Effector memory CD8-positive, alpha-beta T cell (primary cell): ENCODE measurements around the gene HOTAIR.

Experiments used
- ATAC-seq: fragments of 150-1000 bp; cut with Tn5 transposase; replicated peaks from 2 replicates; pipeline ENCODE4 v1.10.0; 2021; ENCODE audit warnings: mild to moderate bottlenecking, moderate library complexity
- DNase-seq, 3 experiments: peaks; one replicate each; pipeline ENCODE4 v3.0.0; 2021
- H3K27ac Mint-ChIP-seq, 2 donors: one replicate each; pipeline ENCODE4 v1.8.0; 2022; ENCODE audit warnings: mild to moderate bottlenecking in 2 of 2, mixed read lengths in 2 of 2, moderate library complexity in 2 of 2
- H3K27me3 Mint-ChIP-seq, 2 donors: one replicate each; pipeline ENCODE4 v1.8.0; 2022; ENCODE audit warnings: mixed read lengths in 2 of 2
- H3K36me3 Mint-ChIP-seq: one replicate; pipeline ENCODE4 v1.8.0; 2022; ENCODE audit warnings: mild to moderate bottlenecking, moderate library complexity, mixed read lengths; ENCODE audit not compliant: insufficient read depth
- H3K4me1 Mint-ChIP-seq, 2 donors: one replicate each; pipeline ENCODE4 v1.8.0; 2022; ENCODE audit warnings: low read depth in 2 of 2, mixed read lengths in 2 of 2
- H3K4me3 Mint-ChIP-seq, 2 donors: one replicate each; pipeline ENCODE4 v1.8.0; 2022; ENCODE audit warnings: mild to moderate bottlenecking in 2 of 2, mixed read lengths in 2 of 2, moderate library complexity in 2 of 2
- H3K9me3 Mint-ChIP-seq, 2 donors: one replicate each; pipeline ENCODE4 v1.8.0; 2022; ENCODE audit warnings: mixed read lengths in 2 of 2

The HOTAIR gene

DNA sequence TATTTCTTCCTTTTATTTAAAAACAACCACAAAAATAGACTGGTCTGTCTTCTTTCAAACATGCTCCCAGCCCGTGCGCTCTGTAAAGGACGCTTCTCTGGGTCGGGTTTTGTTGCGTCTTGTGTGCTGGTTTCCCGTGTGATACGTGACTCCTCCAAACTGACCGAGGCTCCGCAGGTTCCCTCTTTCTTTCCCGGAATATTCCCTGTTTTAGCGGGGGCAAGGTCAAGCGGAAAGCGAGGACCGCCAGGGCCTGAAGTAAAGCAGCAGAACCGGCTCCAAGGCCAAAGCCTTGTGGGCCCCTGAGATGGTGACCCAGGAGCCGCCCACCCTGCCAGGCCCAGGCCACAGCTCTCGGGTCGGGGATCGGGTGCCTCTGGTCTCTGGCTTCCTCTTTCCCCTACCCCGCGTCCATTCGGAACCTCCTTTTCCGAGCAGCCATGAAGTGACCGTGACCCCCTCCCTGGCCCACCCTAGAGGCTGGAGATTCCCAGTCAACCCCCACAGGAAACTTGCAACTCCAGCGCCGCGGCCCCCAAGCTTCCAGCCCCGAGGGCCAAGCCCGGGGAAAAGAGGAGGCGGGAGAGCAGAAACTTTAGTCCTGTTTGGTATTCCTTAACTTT lies 9.3 kb upstream of the HOTAIR start:
- Mint-ChIP-seq H3K27ac (peak overlapping the region in 1 of 2 donors; percentile 62), H3K27me3 (peaks cover 93 to 100% of the 10 kb centered on the region in 2 donors), H3K36me3 (peaks cover 45% of the 10 kb centered on the region), H3K4me1 (peaks cover 21 to 29% of the 10 kb centered on the region in 2 donors), H3K4me3 (peak overlapping the region in 1 of 2 donors; percentile 15), H3K9me3 (no peaks in the 10 kb centered on the region)
- no peak for ATAC-seq
- DNase-seq: no peak

DNA sequence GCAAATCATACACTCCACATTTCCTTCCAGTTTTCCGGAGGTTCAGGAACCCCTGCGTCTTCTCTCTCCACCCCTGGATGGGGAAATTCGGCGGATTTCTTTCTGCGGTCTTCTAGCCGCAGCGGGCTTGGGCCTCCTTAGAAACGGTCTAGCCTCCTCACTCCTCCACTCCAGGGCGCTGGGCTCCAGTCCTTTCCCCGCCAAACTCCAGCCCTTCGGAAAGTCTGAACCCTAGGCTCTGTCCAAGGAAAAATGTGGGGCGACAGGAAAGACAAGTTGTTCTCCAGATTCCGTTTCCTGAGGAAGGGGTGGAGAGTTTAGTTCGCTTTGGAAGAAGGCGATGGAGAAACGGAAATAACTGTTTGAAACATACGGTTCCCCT lies 8.8 kb upstream of the HOTAIR start:
- DNase-seq: no peak
- Mint-ChIP-seq H3K27me3 (peaks cover 93 to 100% of the 10 kb centered on the region in 2 donors), H3K27ac (peak overlapping the region in 1 of 2 donors; percentile 62), H3K4me3 (no peak overlapping the region), H3K36me3 (peaks cover 45% of the 10 kb centered on the region), H3K4me1 (peaks cover 19 to 25% of the 10 kb centered on the region in 2 donors), H3K9me3 (no peaks in the 10 kb centered on the region)
- ATAC-seq: no peak

DNA sequence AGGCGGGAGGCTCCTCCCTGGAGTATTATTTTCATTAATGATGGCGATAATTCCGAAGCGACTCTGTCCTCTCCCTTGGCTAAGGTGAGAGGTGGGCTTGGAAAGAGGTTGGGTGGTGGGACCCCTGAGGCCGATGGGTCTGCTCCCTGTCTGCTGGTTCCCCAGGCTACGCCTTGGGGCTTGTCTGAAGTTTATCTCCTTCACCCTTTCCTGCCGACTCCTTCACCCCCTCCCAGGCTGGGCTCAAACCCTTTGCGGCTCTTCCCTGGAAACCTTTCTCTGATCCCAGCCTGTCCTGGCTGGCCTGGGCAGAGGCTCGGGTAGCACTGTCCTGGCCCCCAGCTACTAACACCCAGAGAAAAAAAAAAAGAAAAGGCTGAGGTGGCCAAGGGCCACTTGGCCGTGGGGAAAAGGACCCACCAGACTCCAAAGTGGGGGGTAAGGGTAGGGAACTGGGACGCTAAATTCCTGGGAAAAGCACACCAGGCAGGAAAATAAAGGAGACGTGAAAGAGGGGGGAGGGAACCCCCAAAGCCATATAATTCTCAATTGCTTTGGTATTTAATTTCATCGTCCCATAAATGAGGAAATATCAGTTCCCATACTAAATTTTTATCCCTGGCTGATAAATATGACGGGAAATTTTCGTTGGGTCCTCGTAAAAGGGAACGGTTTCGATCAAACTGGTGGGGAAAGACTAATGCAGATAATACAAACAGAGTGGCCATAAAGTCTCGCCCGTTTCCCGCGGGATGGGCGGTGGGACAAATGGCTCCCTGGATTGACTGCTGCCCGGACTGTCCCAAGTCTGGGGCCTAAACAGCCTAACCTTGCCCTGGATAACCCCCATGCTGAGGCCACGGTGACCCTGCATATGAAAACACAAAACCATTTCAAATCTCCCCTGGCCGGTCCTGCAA lies 8.2 kb upstream of the HOTAIR start:
- no peaks in the 10 kb centered on the region for H3K9me3 Mint-ChIP-seq
- H3K36me3 Mint-ChIP-seq: peaks cover 48% of the 10 kb centered on the region
- peak overlapping the region in 1 of 2 donors; percentile 62 for H3K27ac Mint-ChIP-seq
- H3K27me3 Mint-ChIP-seq: peaks cover 93 to 100% of the 10 kb centered on the region in 2 donors
- H3K4me1 Mint-ChIP-seq: peaks cover 20% of the 10 kb centered on the region in 2 donors
- no peak for ATAC-seq
- H3K4me3 Mint-ChIP-seq: no peak overlapping the region
- DNase-seq: no peak

DNA sequence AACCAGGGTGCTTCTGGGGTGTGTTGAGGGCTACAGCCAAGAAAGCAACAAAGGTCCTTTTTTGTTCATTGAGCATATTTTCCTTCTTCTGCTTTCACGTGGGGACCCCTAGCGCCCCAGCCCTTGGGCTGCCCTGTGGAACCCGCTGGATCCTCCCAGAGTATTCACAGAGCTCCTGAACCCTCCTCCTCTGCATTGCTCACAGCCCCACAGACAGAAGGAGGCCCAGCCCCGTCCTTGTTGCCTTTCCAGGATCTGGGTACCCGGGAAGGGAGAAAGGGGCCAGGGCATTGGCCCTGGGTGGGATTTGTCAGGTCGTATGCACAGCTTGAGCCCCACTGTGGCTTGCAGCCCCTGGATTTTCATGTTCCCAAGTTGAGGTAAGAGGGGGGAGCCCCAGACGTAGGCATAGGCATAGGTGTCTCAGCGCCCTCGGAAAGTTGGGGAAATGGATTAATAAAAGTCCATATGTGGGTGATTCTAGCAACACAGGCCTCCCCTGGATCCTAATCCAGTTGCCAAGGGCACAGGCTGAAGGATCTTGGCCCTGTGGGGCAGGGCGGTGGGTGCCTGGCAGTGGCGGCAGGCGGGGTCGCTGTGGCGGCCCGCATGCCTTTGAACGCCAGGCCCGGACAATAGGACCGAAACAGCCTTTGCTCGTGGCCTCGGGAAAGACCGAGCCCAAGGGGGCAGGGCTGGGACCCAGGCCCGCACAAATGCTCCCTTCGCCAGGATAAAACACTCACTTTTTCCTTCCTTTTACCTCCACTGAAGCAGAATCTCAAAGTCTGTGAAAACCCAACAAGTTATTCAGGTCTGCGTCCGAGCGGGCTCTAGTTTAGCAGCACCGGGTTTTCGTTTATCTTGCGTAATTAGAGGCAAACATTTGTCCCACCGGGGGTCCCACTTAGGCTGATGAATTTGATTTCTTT lies 7.1 kb upstream of the HOTAIR start:
- Mint-ChIP-seq H3K27me3 (peaks cover 93 to 100% of the 10 kb centered on the region in 2 donors), H3K36me3 (peaks cover 48% of the 10 kb centered on the region), H3K27ac (no peak overlapping the region), H3K4me3 (no peak overlapping the region), H3K4me1 (peaks cover 19 to 20% of the 10 kb centered on the region in 2 donors), H3K9me3 (no peaks in the 10 kb centered on the region)
- ATAC-seq (no peak), DNase-seq (no peak)

DNA sequence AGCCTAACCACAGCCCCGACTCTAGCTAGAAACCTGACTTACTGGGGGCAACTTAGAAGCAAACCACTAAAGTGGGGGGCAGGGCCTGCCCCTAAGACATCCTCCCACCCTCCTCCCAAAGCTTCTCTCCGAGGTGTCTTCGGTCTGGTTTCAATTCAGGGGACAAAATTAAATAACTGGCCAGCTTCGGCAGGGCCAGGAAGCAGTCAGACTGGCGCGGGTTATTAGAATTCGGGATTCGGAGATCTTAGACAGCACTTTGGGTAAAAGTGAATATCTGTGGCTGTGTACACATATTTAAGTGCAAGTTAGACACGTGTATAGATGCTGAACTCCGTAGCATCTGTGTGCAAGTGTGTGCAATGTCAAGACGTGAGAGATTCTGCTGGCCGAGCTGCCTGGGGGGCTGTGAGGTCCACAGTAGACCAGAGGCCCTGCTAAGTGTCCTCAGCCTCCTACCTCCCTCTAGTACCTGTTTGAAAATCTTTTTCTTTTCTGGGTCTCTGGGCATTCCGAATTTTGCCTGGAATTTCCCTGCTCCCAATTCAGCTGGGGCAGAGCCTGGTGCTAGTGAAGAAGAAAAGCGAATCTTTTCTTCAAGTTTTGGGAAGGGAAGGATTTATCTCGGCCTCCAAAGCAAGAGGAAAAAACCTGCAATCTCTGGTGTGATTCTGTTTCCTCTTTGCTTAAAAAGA lies 6.2 kb upstream of the HOTAIR start:
- peaks cover 12% of the 10 kb centered on the region in 2 donors for H3K4me1 Mint-ChIP-seq
- no peak overlapping the region for H3K4me3 Mint-ChIP-seq
- peaks cover 93 to 100% of the 10 kb centered on the region in 2 donors for H3K27me3 Mint-ChIP-seq
- DNase-seq: no peak
- no peaks in the 10 kb centered on the region for H3K9me3 Mint-ChIP-seq
- peaks cover 54% of the 10 kb centered on the region for H3K36me3 Mint-ChIP-seq
- no peak overlapping the region for H3K27ac Mint-ChIP-seq
- ATAC-seq: no peak

GRCh38 chr12:53980104-53980801 lies 5.5 kb upstream of the HOTAIR start:
- H3K9me3 Mint-ChIP-seq: no peaks in the 10 kb centered on the region

GRCh38 chr12:53978477-53979356 lies 4.0 kb upstream of the HOTAIR start:
- Mint-ChIP-seq H3K36me3 (peaks cover 45% of the 10 kb centered on the region), H3K9me3 (no peaks in the 10 kb centered on the region), H3K27ac (no peak overlapping the region), H3K27me3 (peaks cover 88 to 100% of the 10 kb centered on the region in 2 donors), H3K4me1 (peaks cover 8 to 9% of the 10 kb centered on the region in 2 donors), H3K4me3 (no peak overlapping the region)
- DNase-seq (no peak), ATAC-seq (no peak)

More at GRCh38 chr12:53980104-53980801, 5.5 kb upstream of the HOTAIR start:
- Mint-ChIP-seq H3K27ac (no peak overlapping the region), H3K27me3 (peaks cover 93 to 100% of the 10 kb centered on the region in 2 donors), H3K4me3 (no peak overlapping the region), H3K4me1 (peaks cover 9 to 11% of the 10 kb centered on the region in 2 donors), H3K36me3 (peaks cover 51% of the 10 kb centered on the region)
- DNase-seq: no peak
- no peak for ATAC-seq

- H3K27ac Mint-ChIP-seq: no peak overlapping the region
- peaks cover 15 to 16% of the 10 kb centered on the region in 2 donors for H3K4me1 Mint-ChIP-seq
- DNase-seq (no peak), ATAC-seq (peak; percentile 30)
- no peak overlapping the region for H3K4me3 Mint-ChIP-seq
- H3K36me3 Mint-ChIP-seq: peaks cover 46% of the 10 kb centered on the region
- H3K27me3 Mint-ChIP-seq: peaks cover 87 to 100% of the 10 kb centered on the region in 2 donors
- H3K9me3 Mint-ChIP-seq: no peaks in the 10 kb centered on the region
Measured at GRCh38 chr12:53977596-53978445, 3.1 kb upstream of the HOTAIR start.

- Mint-ChIP-seq H3K4me3 (no peak overlapping the region), H3K27ac (peak overlapping the region in 1 of 2 donors; percentile 33), H3K27me3 (peaks cover 90 to 100% of the 10 kb centered on the region in 2 donors), H3K9me3 (no peaks in the 10 kb centered on the region), H3K4me1 (peaks cover 15 to 17% of the 10 kb centered on the region in 2 donors), H3K36me3 (peaks cover 46% of the 10 kb centered on the region)
- ATAC-seq: no peak
- DNase-seq: no peak
Measured at GRCh38 chr12:53976823-53977595, 2.3 kb upstream of the HOTAIR start.

- peak overlapping the region; percentile 12 to 74 for H3K4me3 Mint-ChIP-seq
- peaks cover 90 to 100% of the 10 kb centered on the region in 2 donors for H3K27me3 Mint-ChIP-seq
- H3K9me3 Mint-ChIP-seq: no peaks in the 10 kb centered on the region
- peaks cover 43% of the 10 kb centered on the region for H3K36me3 Mint-ChIP-seq
- peak overlapping the region in 1 of 2 donors; percentile 33 for H3K27ac Mint-ChIP-seq
- peaks cover 15 to 17% of the 10 kb centered on the region in 2 donors for H3K4me1 Mint-ChIP-seq
- DNase-seq (no peak), ATAC-seq (no peak)
Measured at GRCh38 chr12:53976172-53976822, 1.5 kb upstream of the HOTAIR start.
